ENCODE measurements around the gene RAPGEF2. TPM values are rescaled to one million over a fixed set of nuclear protein-coding genes. Genes with fewer than 3 reads are reported as not detected.
"Not testable (repeated sequence)": the region's sequence is repeated elsewhere in the genome, so short reads cannot be mapped to it uniquely, and the experiment has no call there.

The RAPGEF2 gene
- total and polyA plus RNA-seq, 9 of the 15 experiments (the other 6 are each of a cell fraction or from before 2014, with no cell fraction given): 3.1 to 32.6 (median 23.1) TPM

DNA sequence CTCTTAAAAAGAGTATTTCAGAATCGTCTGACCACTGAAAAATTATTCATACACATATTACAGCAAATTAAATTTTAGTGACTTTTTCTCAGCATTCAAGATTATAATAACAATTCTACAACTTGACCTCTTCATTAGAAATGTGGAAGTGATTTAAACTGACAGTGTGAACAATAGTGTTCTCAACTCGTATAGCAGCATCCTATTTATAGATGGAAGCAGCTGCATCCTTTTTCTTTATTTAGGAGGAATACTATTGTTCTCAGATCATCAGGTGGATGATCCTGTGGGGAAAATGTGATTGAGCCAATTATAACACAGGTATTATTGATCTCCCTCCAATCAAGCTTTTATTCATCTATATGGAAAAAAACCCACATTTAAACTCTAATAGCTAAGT lies 56.7 kb downstream of the RAPGEF2 start:
- H3K27ac ChIP-seq (ENCODE audit: extremely low read depth, low read depth, low read length): no peak overlapping the region
- 0 out of 2 replicates have a peak, but pooled peaks cover 2% of the 10 kb centered on the region for H3K9me3 ChIP-seq (replicated peaks; ENCODE audit: control insufficient read depth, insufficient read depth, low read depth, low read length)
- CTCF ChIA-PET (ENCODE audit: low intra/inter-chr PET ratio): no interaction called here
- H3K36me3 ChIP-seq (ENCODE audit: control insufficient read depth, insufficient read depth, low read length): no peaks in the 10 kb centered on the region
- no peak overlapping the region for H3K4me3 ChIP-seq
- POLR2A ChIA-PET: interaction anchor here (2.5 kb wide), 1 partner anchor 8 kb away, joined by 12 read pairs; no protein-coding TSS in a partner anchor
- WGBS (ENCODE audit: insufficient coverage, low coverage, missing lambda C conversion rate): 74% methylated on average over 2 of the region's 2 CpGs
- H3K9ac ChIP-seq (ENCODE audit: insufficient read depth in 1 of 2, low read depth in 2 of 2, low read length in 2 of 2): no peak overlapping the region
- H3K4me2 ChIP-seq (ENCODE audit: insufficient read depth, low read length): no peak overlapping the region
- TF ChIP-seq ZNF830 (CRISPR knock-in tag; IDR thresholded peaks at IDR 0.05): no peak
- H3K9me1 ChIP-seq (ENCODE audit: control insufficient read depth, insufficient read depth, low read length): no peaks in the 10 kb centered on the region
- no peak for FAIRE-seq
- DNase-seq (ENCODE audit: extremely low read depth in 1 of 4, low spot score in 3 of 4): no peak
- in situ Hi-C loops (cut with MboI) (no loop called here), intact Hi-C loops (cut with micrococcal nuclease) (no loop called here)
- BruUV-seq (replicated peaks): no TSS peak
- H4K20me1 ChIP-seq (replicated peaks; ENCODE audit: control insufficient read depth, insufficient read depth, low read length): no peaks in the 10 kb centered on the region
- H3K79me2 ChIP-seq (ENCODE audit: control insufficient read depth, insufficient read depth, low read length): peaks cover 83% of the 10 kb centered on the region
- no peaks in the 10 kb centered on the region for H3K27me3 ChIP-seq (ENCODE audit: control insufficient read depth in 2 of 2, insufficient read depth in 2 of 2, low read length in 2 of 2)
- H3K4me1 ChIP-seq (replicated peaks in 1 of 2; ENCODE audit: control insufficient read depth in 2 of 2, insufficient read depth in 2 of 2, low read length in 2 of 2): peaks cover 10 to 30% of the 10 kb centered on the region in 2 experiments; a peak in 4 of 5 replicates
- no peak for ATAC-seq
- no peak overlapping the region for H2AFZ ChIP-seq (ENCODE audit: low read depth, low read length)

DNA sequence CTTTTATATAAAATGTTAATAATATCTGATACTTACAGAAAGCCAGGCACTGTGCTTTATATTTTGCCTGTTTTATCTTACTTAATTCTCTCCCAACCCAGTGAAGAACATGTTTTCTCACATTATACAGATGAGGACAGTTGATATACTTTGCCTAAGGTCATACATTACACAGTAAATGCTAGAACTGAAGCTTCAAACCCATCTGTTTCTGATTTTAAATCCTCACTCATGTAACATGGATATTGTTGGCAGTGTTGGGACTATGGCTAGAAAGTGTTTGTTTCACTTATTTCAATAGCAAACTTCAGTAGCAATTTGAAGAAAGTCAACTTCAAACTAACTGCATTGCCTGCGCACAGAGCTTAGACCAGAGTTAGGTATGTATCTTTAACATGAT lies 57.4 kb downstream of the RAPGEF2 start:
- no peak overlapping the region for H3K27ac ChIP-seq (ENCODE audit: extremely low read depth, low read depth, low read length)
- intact Hi-C loops (cut with micrococcal nuclease): no loop called here
- H3K4me1 ChIP-seq (replicated peaks in 1 of 2; ENCODE audit: control insufficient read depth in 2 of 2, insufficient read depth in 2 of 2, low read length in 2 of 2): peaks cover 10 to 26% of the 10 kb centered on the region in 2 experiments; a peak in 4 of 5 replicates
- no peak for TF ChIP-seq SRSF3 (IDR thresholded peaks at IDR 0.05; ENCODE audit: insufficient read depth, low read length)
- TF ChIP-seq, protein P1, sequence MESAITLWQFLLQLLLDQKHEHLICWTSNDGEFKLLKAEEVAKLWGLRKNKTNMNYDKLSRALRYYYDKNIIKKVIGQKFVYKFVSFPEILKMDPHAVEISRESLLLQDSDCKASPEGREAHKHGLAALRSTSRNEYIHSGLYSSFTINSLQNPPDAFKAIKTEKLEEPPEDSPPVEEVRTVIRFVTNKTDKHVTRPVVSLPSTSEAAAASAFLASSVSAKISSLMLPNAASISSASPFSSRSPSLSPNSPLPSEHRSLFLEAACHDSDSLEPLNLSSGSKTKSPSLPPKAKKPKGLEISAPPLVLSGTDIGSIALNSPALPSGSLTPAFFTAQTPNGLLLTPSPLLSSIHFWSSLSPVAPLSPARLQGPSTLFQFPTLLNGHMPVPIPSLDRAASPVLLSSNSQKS (CRISPR knock-in tag; IDR thresholded peaks at IDR 0.05): no peak
- TF ChIP-seq POU5F1 (IDR thresholded peaks at IDR 0.05; ENCODE audit: borderline replicate concordance, low read depth, low read length, partially characterized antibody): no peak
- H3K9me3 ChIP-seq (replicated peaks; ENCODE audit: control insufficient read depth, insufficient read depth, low read depth, low read length): 0 out of 2 replicates have a peak, but pooled peaks cover 2% of the 10 kb centered on the region
- DNase-seq (ENCODE audit: extremely low read depth in 1 of 4, low spot score in 3 of 4) (no peak), ATAC-seq (no peak), FAIRE-seq (no peak)
- no peaks in the 10 kb centered on the region for H3K27me3 ChIP-seq (ENCODE audit: control insufficient read depth in 2 of 2, insufficient read depth in 2 of 2, low read length in 2 of 2)
- no peak overlapping the region for H3K4me2 ChIP-seq (ENCODE audit: insufficient read depth, low read length)
- H3K9ac ChIP-seq (ENCODE audit: insufficient read depth in 1 of 2, low read depth in 2 of 2, low read length in 2 of 2): no peak overlapping the region
- H3K36me3 ChIP-seq (ENCODE audit: control insufficient read depth, insufficient read depth, low read length): no peaks in the 10 kb centered on the region
- H2AFZ ChIP-seq (ENCODE audit: low read depth, low read length): no peak overlapping the region
- no TSS peak for BruUV-seq (replicated peaks)
- WGBS (ENCODE audit: insufficient coverage, low coverage, missing lambda C conversion rate): 100% methylated on average over 1 of the region's 1 CpG
- no peaks in the 10 kb centered on the region for H4K20me1 ChIP-seq (replicated peaks; ENCODE audit: control insufficient read depth, insufficient read depth, low read length)
- ChIA-PET POLR2A (interaction anchor here (2.5 kb wide), 1 partner anchor 9 kb away, joined by 12 read pairs; no protein-coding TSS in a partner anchor), CTCF (ENCODE audit: low intra/inter-chr PET ratio) (no interaction called here)
- no peaks in the 10 kb centered on the region for H3K9me1 ChIP-seq (ENCODE audit: control insufficient read depth, insufficient read depth, low read length)
- peaks cover 78% of the 10 kb centered on the region for H3K79me2 ChIP-seq (ENCODE audit: control insufficient read depth, insufficient read depth, low read length)
- H3K4me3 ChIP-seq: no peak overlapping the region
- in situ Hi-C loops (cut with MboI): no loop called here

- BruUV-seq (replicated peaks): not testable (repeated sequence)
These were observed 58.6 kb downstream of the RAPGEF2 start for GRCh38 chr4:159161436-159161835.

More at GRCh38 chr4:159161436-159161835, 58.6 kb downstream of the RAPGEF2 start:
- intact Hi-C loops (cut with micrococcal nuclease); H3K4me2 ChIP-seq (ENCODE audit: insufficient read depth, low read length); H3K27ac ChIP-seq (ENCODE audit: extremely low read depth, low read depth, low read length); CTCF ChIA-PET (ENCODE audit: low intra/inter-chr PET ratio); FAIRE-seq; H3K27me3 ChIP-seq (ENCODE audit: control insufficient read depth in 2 of 2, insufficient read depth in 2 of 2, low read length in 2 of 2); DNase-seq (ENCODE audit: extremely low read depth in 1 of 4, low spot score in 3 of 4); H4K20me1 ChIP-seq (replicated peaks; ENCODE audit: control insufficient read depth, insufficient read depth, low read length); H3K9me3 ChIP-seq (replicated peaks; ENCODE audit: control insufficient read depth, insufficient read depth, low read depth, low read length); ATAC-seq; H2AFZ ChIP-seq (ENCODE audit: low read depth, low read length); H3K9ac ChIP-seq (ENCODE audit: insufficient read depth in 1 of 2, low read depth in 2 of 2, low read length in 2 of 2); H3K9me1 ChIP-seq (ENCODE audit: control insufficient read depth, insufficient read depth, low read length); in situ Hi-C loops (cut with MboI); H3K4me3 ChIP-seq; H3K36me3 ChIP-seq (ENCODE audit: control insufficient read depth, insufficient read depth, low read length): not testable (repeated sequence)
- H3K79me2 ChIP-seq (ENCODE audit: control insufficient read depth, insufficient read depth, low read length): peaks cover 79% of the 10 kb centered on the region
- H3K4me1 ChIP-seq (replicated peaks in 1 of 2; ENCODE audit: control insufficient read depth in 2 of 2, insufficient read depth in 2 of 2, low read length in 2 of 2): peaks cover 10 to 26% of the 10 kb centered on the region in 2 experiments; a peak in 4 of 5 replicates
- 89% methylated on average over 3 of the region's 3 CpGs for WGBS (ENCODE audit: insufficient coverage, low coverage, missing lambda C conversion rate)
- POLR2A ChIA-PET: interaction anchor here (1.2 to 2.5 kb wide), 2 partner anchors 10 kb away, joined by 3 to 12 read pairs; no protein-coding TSS in a partner anchor
